Measurements from ENCODE around the gene USP32. TPM values are rescaled to one million over a fixed set of nuclear protein-coding genes. Genes with fewer than 3 reads are reported as not detected.

USP32 gene
- total RNA-seq, 1 experiment from 2014 or later = 32.3 TPM

GRCh38 chr17:60253048-60253447, 138.9 kb downstream of the USP32 start:
- no peak for DNase-seq
- intact Hi-C loops (cut with micrococcal nuclease; ENCODE audit: unreplicated experiment) = no loop called here

GRCh38 chr17:60252459-60252858, 139.5 kb downstream of the USP32 start:
- H3K9me2 ChIP-seq (ENCODE audit: insufficient read depth) = no peaks in the 10 kb centered on the region
- BruUV-seq (replicated peaks) = no TSS peak
- intact Hi-C loops (cut with micrococcal nuclease; ENCODE audit: unreplicated experiment) = no loop called here
- no peak overlapping the region for H3K4me2 ChIP-seq
- no peaks in the 10 kb centered on the region for H3F3A ChIP-seq (ENCODE audit: insufficient read depth, low read depth)
- no peaks in the 10 kb centered on the region for H3K79me2 ChIP-seq (ENCODE audit: low read depth)
- TF ChIP-seq CTCF (conservative IDR thresholded peaks at IDR 0.05) (no peak), EZH2 (IDR thresholded peaks at IDR 0.05; ENCODE audit: low read depth) (no peak)
- no peaks in the 10 kb centered on the region for H4K20me1 ChIP-seq (ENCODE audit: insufficient read depth)
- CTCF ChIA-PET = no interaction called here
- H2AFZ ChIP-seq = no peak overlapping the region
- no peak for DNase-seq
- H3K36me3 ChIP-seq (ENCODE audit: low read depth) = peaks cover 18% of the 10 kb centered on the region
- no peaks in the 10 kb centered on the region for H3K4me1 ChIP-seq (replicated peaks; ENCODE audit: insufficient read depth)
- POLR2A ChIA-PET (ENCODE audit: unreplicated experiment) = no interaction called here
- H3K27me3 ChIP-seq (ENCODE audit: insufficient read depth, low read depth) = no peaks in the 10 kb centered on the region
- no peaks in the 10 kb centered on the region for H3K9me3 ChIP-seq (ENCODE audit: insufficient read depth, low read depth)
- no peak overlapping the region for H3K27ac ChIP-seq
- no peak overlapping the region for H3K4me3 ChIP-seq

More at GRCh38 chr17:60253048-60253447, 138.9 kb downstream of the USP32 start:
- Histone ChIP-seq H3K9me2 (ENCODE audit: insufficient read depth) (no peaks in the 10 kb centered on the region), H3K9me3 (ENCODE audit: insufficient read depth, low read depth) (no peaks in the 10 kb centered on the region), H3K4me3 (no peak overlapping the region), H3K27ac (no peak overlapping the region), H3K4me2 (no peak overlapping the region), H3K79me2 (ENCODE audit: low read depth) (no peaks in the 10 kb centered on the region), H4K20me1 (ENCODE audit: insufficient read depth) (no peaks in the 10 kb centered on the region), H3K27me3 (ENCODE audit: insufficient read depth, low read depth) (no peaks in the 10 kb centered on the region), H3K36me3 (ENCODE audit: low read depth) (peaks cover 15% of the 10 kb centered on the region), H2AFZ (no peak overlapping the region), H3K4me1 (replicated peaks; ENCODE audit: insufficient read depth) (no peaks in the 10 kb centered on the region), H3F3A (ENCODE audit: insufficient read depth, low read depth) (no peaks in the 10 kb centered on the region)
- no TSS peak for BruUV-seq (replicated peaks)
- POLR2A ChIA-PET (ENCODE audit: unreplicated experiment) = no interaction called here
- CTCF ChIA-PET = no interaction called here
- TF ChIP-seq EZH2 (IDR thresholded peaks at IDR 0.05; ENCODE audit: low read depth) (no peak), CTCF (conservative IDR thresholded peaks at IDR 0.05) (no peak)

GRCh38 chr17:60249290-60249826, 142.6 kb downstream of the USP32 start:
- Histone ChIP-seq H3K36me3 (ENCODE audit: low read depth) (peaks cover 18% of the 10 kb centered on the region), H3F3A (ENCODE audit: insufficient read depth, low read depth) (no peaks in the 10 kb centered on the region), H3K79me2 (ENCODE audit: low read depth) (no peaks in the 10 kb centered on the region), H3K9me3 (ENCODE audit: insufficient read depth, low read depth) (no peaks in the 10 kb centered on the region), H2AFZ (no peak overlapping the region), H4K20me1 (ENCODE audit: insufficient read depth) (no peaks in the 10 kb centered on the region), H3K4me1 (replicated peaks; ENCODE audit: insufficient read depth) (no peaks in the 10 kb centered on the region), H3K27me3 (ENCODE audit: insufficient read depth, low read depth) (no peaks in the 10 kb centered on the region), H3K4me3 (no peak overlapping the region), H3K9me2 (ENCODE audit: insufficient read depth) (no peaks in the 10 kb centered on the region), H3K4me2 (no peak overlapping the region), H3K27ac (no peak overlapping the region)
- intact Hi-C loops (cut with micrococcal nuclease; ENCODE audit: unreplicated experiment) = no loop called here
- no peak for DNase-seq
- TF ChIP-seq CTCF (conservative IDR thresholded peaks at IDR 0.05) (no peak), EZH2 (IDR thresholded peaks at IDR 0.05; ENCODE audit: low read depth) (no peak)
- no TSS peak for BruUV-seq (replicated peaks)
- POLR2A ChIA-PET (ENCODE audit: unreplicated experiment) = no interaction called here
- CTCF ChIA-PET = no interaction called here
